HCT116 (cell line): Measurements from ENCODE around the gene TM7SF2.

Experiments
- CTCF ChIP-seq, 3 experiments: fragments of 200-600 bp in 1 of 3; sonication (generic) in 1 of 3; IDR thresholded peaks in 2 of 3; conservative IDR thresholded peaks in 1 of 3; 2 replicates each; pipeline ENCODE4 v1.5.1; 2012 to 2017; ENCODE audit warnings: low read depth in 2 of 3, low read length in 2 of 3, antibody characterized with exemption in 1 of 3, borderline replicate concordance in 1 of 3, control low read depth in 1 of 3, mild to moderate bottlenecking in 1 of 3, mixed read lengths in 1 of 3, mixed run types in 1 of 3, moderate library complexity in 1 of 3; ENCODE audit not compliant: insufficient read depth in 1 of 3
- ELF1 ChIP-seq: IDR thresholded peaks from 2 replicates; pipeline ENCODE4 v1.6.1; 2012; ENCODE audit warnings: low read depth, borderline replicate concordance
- FOSL1 ChIP-seq: IDR thresholded peaks from 2 replicates; pipeline ENCODE4 v1.6.1; 2012; ENCODE audit warnings: low read depth
- JUND ChIP-seq: IDR thresholded peaks from 2 replicates; pipeline ENCODE4 v1.6.1; 2012
- POLR2AphosphoS5 ChIP-seq: IDR thresholded peaks from 2 replicates; pipeline ENCODE4 v1.6.1; 2011; ENCODE audit warnings: mild to moderate bottlenecking, low read depth, low read length, moderate library complexity
- SP1 ChIP-seq: IDR thresholded peaks from 2 replicates; pipeline ENCODE4 v1.6.1; 2012; ENCODE audit warnings: low read depth
- SRF ChIP-seq: IDR thresholded peaks from 2 replicates; pipeline ENCODE4 v1.6.1; 2012; ENCODE audit warnings: low read depth
- YY1 ChIP-seq: IDR thresholded peaks from 2 replicates; pipeline ENCODE4 v1.6.1; 2011; ENCODE audit warnings: low read length, low read depth, moderate library complexity, mild to moderate bottlenecking; ENCODE audit not compliant: insufficient replicate concordance; ENCODE audit errors: extremely low read depth

GRCh38 chr11:65107078-65107477 lies 4.6 kb upstream of the TM7SF2 start:
- TF ChIP-seq FOSL1 (no peak), POLR2AphosphoS5 (no peak), CTCF (IDR thresholded peaks at IDR 0.05 in 2 of 3, conservative IDR thresholded peaks at IDR 0.05 in 1 of 3; ENCODE audit: borderline replicate concordance in 1 of 3, insufficient read depth in 1 of 3, low read depth in 2 of 3, low read length in 2 of 3) (no peak), YY1 (no peak), SRF (no peak), ELF1 (no peak), JUND (no peak), SP1 (no peak)
